HG02870 (cell line): ENCODE data around the gene TIFAB.
"Not testable (repeated sequence)": the region's sequence is repeated elsewhere in the genome, so short reads cannot be mapped to it uniquely, and the experiment has no call there.

Source experiments
- ATAC-seq: cut with Tn5 transposase; IDR thresholded peaks from one replicate; pipeline ENCODE4 v1.9.1; 2021; ENCODE audit warnings: mild to moderate bottlenecking, moderate library complexity; ENCODE audit not compliant: unreplicated experiment

The TIFAB gene

GRCh38 chr5:135452321-135453030, at the start of gene TIFAB:
Gene TIFAB (minus strand): TSS chr5:135452351. CDS start chr5:135449939, 2,412 bp downstream.
- no peak for ATAC-seq

- no peak for ATAC-seq
These were observed 46.5 kb upstream of the TIFAB start for GRCh38 chr5:135498637-135498995.

DNA sequence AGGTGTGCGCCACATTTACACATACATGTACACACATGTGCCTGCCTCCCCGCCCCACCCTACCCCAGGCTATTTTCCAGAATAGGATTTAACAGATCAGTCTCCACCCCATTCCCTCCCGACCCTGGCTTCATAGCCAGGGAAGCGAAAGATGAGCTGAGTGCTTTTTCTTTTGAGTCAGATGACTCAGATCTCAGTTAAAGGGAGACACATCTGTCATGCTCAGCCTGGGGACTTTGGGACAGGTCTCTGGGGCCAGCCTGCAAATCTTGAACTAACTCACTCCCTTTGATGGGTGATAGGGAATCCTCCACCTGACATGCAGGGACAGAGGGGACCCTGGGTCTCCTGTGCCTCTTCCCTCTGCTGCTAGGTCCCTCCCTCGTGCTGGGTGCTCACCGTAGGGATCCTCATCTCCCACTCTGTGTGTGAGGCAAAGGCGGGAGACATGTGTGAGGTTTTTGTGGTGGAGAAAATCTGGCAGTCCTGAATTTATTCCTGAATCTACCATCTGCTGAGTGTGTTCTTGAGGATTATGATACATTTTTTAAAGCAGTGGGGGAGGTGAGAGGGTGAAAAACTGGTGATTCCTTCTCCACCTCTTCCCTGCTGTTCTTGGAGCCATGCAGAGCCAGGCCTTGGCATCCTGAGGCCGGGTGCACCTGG, 46.0 kb upstream of the TIFAB start:
- ATAC-seq: no peak

DNA sequence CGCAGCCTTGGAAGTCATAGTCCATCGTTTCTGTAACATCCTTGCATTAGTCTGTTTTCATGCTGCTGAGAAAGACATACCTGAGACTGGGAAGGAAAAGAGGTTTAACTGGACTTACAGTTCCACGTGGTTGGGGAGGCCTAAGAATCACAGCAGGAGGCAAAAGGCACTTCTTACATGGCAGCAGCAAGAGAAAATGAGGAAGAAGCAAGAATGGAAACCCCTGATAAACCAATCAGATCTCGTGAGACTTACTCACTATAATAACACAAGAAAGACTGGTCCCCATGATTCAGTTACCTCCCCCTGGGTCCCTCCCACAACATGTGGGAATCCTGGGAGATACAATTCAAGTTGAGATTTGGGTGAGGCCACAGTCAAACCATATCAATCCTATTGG, 43.4 kb upstream of the TIFAB start:
- not testable (repeated sequence) for ATAC-seq

DNA sequence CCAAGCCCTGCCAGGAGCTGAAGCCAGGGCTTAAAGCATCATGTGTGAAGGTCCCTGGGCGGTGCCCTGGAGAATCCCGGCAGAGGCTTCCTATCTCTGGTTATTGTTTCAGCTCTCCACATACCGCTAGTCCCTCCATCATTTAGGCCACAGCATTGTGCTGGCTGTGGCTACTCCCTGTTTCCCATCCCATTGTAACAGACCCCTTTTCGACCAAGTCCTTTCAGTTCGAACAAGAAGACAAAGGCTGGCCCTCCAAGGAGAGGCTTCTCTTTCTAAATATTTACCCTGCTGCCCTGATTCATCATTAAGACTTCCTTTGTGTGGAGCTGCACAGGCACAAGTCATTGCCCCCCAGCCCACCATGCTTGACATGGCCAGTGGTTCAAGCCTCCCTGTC, 42.0 kb upstream of the TIFAB start:
- ATAC-seq: no peak

DNA sequence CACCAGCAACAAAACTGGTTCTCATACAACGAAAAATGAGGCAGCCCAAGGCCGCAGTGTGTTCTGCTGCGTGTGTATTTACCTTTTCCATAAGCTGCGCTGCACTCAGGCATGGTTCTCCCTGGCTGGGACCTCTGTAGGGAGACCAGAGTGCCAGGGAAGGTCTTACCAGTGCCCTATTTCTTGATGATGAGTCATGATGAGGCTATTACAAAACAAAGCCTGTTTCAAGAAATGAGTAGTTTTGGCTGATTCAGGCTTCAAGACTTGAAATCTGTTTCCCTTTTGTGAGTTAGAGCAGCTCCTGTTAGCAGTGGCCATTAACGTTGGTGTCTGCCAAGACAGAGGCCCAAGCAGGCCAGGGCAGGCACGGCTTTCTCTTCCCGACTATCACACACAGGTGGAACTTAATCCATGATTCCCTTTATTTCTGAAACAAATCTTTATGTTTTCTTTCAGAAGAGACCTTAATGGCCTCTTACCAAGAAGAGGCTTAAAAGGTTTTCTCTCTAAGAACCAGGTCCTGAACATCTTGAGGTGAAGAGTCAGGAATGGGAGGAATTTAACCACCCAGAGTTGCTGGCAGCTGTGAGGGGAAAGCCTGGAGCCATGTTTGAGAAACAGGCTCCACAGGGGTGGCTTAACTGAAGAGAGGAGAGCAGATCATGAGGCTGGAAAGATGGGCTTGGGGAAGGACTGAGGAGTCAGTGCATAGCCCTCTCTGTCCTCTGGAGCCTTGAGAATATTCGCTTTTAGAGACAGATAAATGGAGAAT, 41.4 kb upstream of the TIFAB start:
- ATAC-seq: no peak

DNA sequence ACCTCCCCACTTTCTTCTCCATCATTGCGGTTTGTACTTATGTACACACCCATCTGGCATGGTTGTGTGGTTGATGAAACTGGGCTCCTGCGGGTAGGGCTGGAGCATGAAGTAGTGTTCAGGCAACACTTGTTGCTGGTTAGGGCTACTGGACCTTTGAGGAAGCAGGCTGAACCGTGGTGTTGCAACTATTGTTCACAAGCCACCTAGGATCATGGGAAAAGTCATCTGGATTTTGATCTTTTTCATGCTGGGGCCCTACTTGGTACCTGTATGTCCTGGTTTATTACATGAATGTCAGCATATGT, 40.1 kb upstream of the TIFAB start:
- no peak for ATAC-seq

DNA sequence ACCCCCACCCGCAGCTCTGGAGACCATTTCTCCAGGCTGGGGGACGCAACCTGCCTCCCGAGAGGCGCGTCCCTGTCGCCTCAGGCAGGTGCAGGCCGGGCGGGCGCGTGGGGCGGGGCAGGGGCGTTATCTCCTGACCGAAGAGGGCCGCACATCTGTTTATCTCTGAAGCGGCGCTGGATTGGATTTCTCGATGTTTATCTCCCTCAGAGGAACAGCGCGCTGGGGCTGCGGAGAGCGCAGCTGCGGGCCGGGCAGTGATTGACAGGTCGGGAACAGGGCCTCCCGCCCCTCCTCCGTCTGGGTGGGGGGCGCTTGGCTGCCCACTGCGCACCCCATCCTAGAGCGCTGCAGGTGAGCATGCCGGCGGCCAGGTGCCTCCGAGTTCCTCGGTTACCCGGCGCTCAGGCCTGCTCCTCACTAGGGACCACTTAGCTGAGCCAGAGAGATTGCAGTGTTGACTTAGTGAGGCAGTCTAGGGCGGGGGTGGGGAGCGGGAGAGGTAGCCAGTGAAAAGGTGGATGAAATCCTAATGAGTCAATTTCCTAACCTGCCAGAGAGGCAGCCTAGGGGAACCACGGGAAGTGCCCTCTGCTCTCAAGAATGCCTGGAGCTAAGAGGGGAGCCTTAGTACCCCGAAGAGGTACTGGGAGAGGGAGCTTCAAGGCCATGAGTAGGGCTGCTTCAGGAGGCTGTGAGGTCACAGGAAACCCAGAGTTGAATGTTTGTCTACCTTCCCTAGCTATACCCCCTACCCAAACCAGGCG, 39.6 kb upstream of the TIFAB start:
- no peak for ATAC-seq

DNA sequence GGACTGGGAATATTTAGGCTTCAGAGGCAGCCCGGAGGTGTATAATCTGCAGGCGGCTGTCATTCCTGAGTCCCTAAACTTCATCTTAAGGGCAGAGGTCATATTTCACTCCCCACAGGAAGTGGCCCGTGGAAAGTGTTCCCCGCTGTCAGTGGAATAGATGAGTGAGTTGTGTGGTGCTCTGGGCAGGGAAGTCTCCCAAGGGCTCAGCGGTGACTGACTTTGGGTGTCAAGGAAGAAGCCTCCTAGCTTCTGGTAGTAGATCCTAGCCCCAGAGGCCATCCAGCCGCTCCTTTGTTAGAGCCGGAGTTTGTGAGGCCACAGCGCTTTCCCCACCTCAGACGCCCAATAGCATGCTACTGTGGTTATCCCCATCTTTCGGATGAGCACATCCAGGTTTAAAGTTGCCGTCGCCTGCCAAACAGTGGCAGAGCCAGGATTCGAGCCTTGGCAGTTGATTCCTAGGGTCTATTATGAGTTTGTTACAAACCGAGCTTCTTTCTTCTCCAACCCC, 38.9 kb upstream of the TIFAB start:
- ATAC-seq: no peak

- no peak for ATAC-seq
These were observed 38.3 kb upstream of the TIFAB start for GRCh38 chr5:135490245-135491037.

- ATAC-seq: no peak
These were observed 37.5 kb upstream of the TIFAB start for GRCh38 chr5:135489466-135490244.

DNA sequence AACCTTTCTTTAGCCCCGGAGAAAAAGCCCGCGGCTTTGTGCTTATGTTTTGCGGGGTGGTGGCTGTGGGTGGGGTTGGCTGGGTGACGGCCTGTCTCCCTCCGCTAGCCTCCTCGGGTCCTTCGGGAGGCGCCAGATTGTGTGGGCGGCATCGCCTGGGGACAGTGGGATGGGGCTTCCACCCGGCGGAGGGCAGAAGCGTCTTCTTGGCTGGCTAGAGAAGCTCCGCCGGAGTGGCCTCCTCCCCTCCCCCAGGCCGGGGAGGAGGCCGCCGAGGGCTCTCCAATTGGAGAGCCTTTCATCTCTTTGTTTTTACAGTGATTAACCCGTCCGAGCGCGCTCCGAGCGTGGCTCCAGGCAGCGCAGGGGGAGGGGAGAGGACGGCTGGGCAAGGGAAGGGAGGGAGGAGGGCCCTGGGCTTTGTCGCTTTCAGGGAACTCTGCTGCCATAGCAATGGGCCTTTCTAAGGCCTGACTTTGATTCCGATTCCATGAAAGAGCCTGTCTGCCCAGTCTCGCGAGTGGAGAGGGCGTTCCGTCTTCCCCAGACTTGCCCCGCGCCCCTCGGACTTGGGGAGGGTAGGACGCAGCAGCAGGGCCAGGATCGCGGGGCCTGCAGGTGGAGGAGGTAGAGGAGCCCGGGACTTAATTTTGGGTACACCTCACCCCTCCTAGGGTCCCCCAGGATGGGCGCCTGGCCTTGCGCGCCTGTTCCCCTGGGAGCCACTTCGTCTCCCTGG, 36.7 kb upstream of the TIFAB start:
- ATAC-seq: no peak

DNA sequence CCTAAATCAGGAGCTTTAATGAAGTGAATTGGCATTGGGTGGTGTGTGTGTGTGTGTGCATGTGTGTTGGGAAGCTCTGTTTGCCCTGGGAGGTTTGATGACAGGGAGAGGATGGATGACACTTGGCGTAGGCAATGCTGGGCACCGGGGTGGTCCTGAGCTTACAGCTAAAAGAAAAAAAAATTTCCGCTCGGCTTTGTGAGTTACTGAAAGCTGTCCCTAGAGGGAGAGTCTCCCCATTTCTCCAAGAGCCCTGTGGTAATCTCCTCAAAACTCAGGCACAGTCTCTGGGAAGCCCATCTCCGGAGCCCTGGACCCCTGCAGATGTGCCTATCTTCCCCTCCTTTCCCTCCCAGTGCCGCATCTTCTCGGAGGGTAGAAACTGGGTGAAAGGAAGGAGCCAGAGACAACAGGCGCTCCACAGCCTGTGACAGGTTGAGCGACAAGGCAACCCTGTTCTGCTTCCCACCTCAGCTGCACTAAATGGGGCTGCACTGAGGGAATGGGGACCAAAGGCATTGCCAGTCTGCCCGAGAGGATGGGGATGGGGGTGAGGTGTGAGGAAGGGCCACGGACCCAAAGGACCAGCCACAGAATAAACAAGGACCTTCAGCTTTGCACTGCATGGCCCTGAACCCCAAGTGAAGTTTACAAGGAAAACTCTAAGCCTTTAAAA, 35.8 kb upstream of the TIFAB start:
- no peak for ATAC-seq

DNA sequence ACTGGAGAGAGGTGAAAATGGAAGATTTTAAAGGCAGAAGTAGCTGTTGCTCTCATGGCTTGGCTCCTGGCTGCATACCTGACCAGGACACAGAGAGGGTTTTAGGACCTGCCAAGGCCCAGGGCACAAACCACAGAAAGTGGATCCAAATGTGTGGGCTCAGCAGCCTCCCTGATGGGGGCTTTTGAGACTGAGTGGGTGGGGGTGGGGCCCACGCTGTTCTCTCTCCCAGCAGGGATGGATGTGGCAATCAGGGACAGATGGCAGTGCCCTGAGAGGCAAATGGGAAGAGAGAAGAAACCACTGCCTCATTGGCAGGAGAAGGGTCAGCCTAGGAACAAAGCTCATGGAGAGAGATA, 34.9 kb upstream of the TIFAB start:
- no peak for ATAC-seq

- no peak for ATAC-seq
These were observed 34.2 kb upstream of the TIFAB start for GRCh38 chr5:135486131-135487036.

GRCh38 chr5:135484674-135485086, 32.5 kb upstream of the TIFAB start:
- ATAC-seq: no peak

DNA sequence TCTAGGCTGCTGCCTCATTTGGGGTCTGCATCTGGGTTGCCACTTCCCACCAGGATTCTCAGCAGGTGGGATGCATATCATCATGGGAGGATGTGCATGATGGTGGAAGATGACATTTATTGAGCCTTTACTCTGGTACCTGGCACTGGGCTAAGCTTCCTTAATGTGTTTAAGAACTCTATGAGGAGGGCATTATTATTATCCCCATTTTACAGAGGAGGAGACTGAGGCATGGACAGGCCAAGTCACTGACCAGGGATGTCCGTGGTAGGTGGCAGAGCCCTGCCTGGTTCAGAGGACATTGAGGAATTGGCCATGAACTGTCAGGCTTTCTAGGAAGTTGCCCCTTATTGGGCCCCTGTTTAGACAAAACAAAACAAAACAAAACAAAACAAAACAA, 31.1 kb upstream of the TIFAB start:
- no peak for ATAC-seq
